Naive thymus-derived CD4-positive, alpha-beta T cell (primary cell): ENCODE data around the gene ELAPOR1. TPM values are rescaled to one million over a fixed set of nuclear protein-coding genes. Genes with fewer than 3 reads are reported as not detected.

Experiments
- ATAC-seq: fragments of 150-1000 bp; cut with Tn5 transposase; 2 replicates; pipeline ENCODE4 v1.10.0; 2021; ENCODE audit warnings: mild to moderate bottlenecking, moderate library complexity
- CTCF ChIA-PET: fragments of 350-600 bp; sonication (Branson Sonifier 250); formaldehyde crosslinking; loops from one replicate; lab custom pipeline; 2021; ENCODE audit warnings: antibody characterized with exemption; lab: Charles Lee
- POLR2A ChIA-PET: fragments of 350-600 bp; sonication (Branson Sonifier 250); formaldehyde crosslinking; loops from one replicate; lab custom pipeline; 2021; ENCODE audit warnings: antibody characterized with exemption, inconsistent platforms; lab: Charles Lee
- DNase-seq, 9 donors: peaks; one replicate each; pipeline versions ENCODE4 v3.0.0 to v3.0.0-alpha.2; 2020 to 2022; ENCODE audit warnings: mixed read lengths in 1 of 9
- H3K27ac ChIP-seq: one replicate; pipeline ENCODE4 v1.7.0; 2013; ENCODE audit warnings: mild to moderate bottlenecking, low read depth, low read length, moderate library complexity
- H3K27me3 ChIP-seq, 2 donors: one replicate each; pipeline ENCODE4 v1.7.0; 2013; ENCODE audit warnings: low read length in 2 of 2, mild to moderate bottlenecking in 2 of 2, moderate library complexity in 2 of 2; ENCODE audit not compliant: control insufficient read depth in 2 of 2, insufficient read depth in 2 of 2
- H3K36me3 ChIP-seq, 3 experiments: 1 replicate in 2 of 3; 2 replicates in 1 of 3; pipeline ENCODE4 v1.7.0; 2013; ENCODE audit warnings: low read length in 3 of 3, mild to moderate bottlenecking in 3 of 3, moderate library complexity in 1 of 3; ENCODE audit not compliant: insufficient read depth in 3 of 3, control insufficient read depth in 2 of 3
- H3K4me1 ChIP-seq, 2 donors: one replicate each; pipeline ENCODE4 v1.7.0; 2013; ENCODE audit warnings: low read length in 2 of 2, mild to moderate bottlenecking in 2 of 2, moderate library complexity in 1 of 2; ENCODE audit not compliant: control insufficient read depth in 2 of 2, insufficient read depth in 2 of 2
- H3K4me3 ChIP-seq: 2 replicates; pipeline ENCODE4 v1.7.0; 2013; ENCODE audit warnings: mild to moderate bottlenecking, low read length
- H3K9me3 ChIP-seq, 3 experiments: 1 replicate in 2 of 3; 2 replicates in 1 of 3; pipeline ENCODE4 v1.7.0; 2013; ENCODE audit warnings: low read length in 3 of 3; ENCODE audit not compliant: control insufficient read depth in 2 of 3
- H3K27ac Mint-ChIP-seq, 9 donors: one replicate each; pipeline ENCODE4 v1.8.0; 2020 to 2022; ENCODE audit warnings: mixed read lengths in 9 of 9, mild to moderate bottlenecking in 8 of 9, moderate library complexity in 5 of 9, inconsistent platforms in 2 of 9
- H3K27me3 Mint-ChIP-seq, 5 donors: one replicate each; pipeline ENCODE4 v1.8.0; 2021 to 2022; ENCODE audit warnings: mixed read lengths in 5 of 5, mild to moderate bottlenecking in 1 of 5
- H3K36me3 Mint-ChIP-seq, 5 donors: one replicate each; pipeline ENCODE4 v1.8.0; 2020 to 2022; ENCODE audit warnings: mixed read lengths in 5 of 5, mild to moderate bottlenecking in 3 of 5, inconsistent platforms in 1 of 5
- H3K4me1 Mint-ChIP-seq, 7 donors: one replicate each; pipeline ENCODE4 v1.8.0; 2020 to 2022; ENCODE audit warnings: mixed read lengths in 7 of 7, mild to moderate bottlenecking in 3 of 7, inconsistent platforms in 1 of 7
- H3K4me3 Mint-ChIP-seq, 10 donors: one replicate each; pipeline ENCODE4 v1.8.0; 2020 to 2022; ENCODE audit warnings: mild to moderate bottlenecking in 10 of 10, mixed read lengths in 10 of 10, moderate library complexity in 6 of 10, inconsistent platforms in 2 of 10
- H3K9me3 Mint-ChIP-seq, 11 donors: one replicate each; pipeline ENCODE4 v1.8.0; 2020 to 2022; ENCODE audit warnings: mixed read lengths in 11 of 11, mild to moderate bottlenecking in 4 of 11, inconsistent platforms in 1 of 11, moderate library complexity in 1 of 11
- intact Hi-C, 2 donors: fragments of 100-400 bp; cut with micrococcal nuclease; formaldehyde crosslinking; loops; one replicate each; pipeline ENCODE4 v1.15.1; 2023
- polyA plus RNA-seq, 2 donors: library from polyadenylated mRNA; unstranded; fragments of 300-500 nt; fragmentation: Illumina TruSeq; gene quantifications; one replicate each; pipeline ENCODE4 v1.2.3, GENCODE V29; 2021
- total RNA-seq, 6 experiments: library from RNA in 5 of 6; stranded (reverse) in 5 of 6; gene quantifications; 1 replicate in 5 of 6; 2 replicates in 1 of 6; pipeline ENCODE4 v1.2.3 and lab custom pipeline; 2021 to 2026

ELAPOR1 gene
- total and polyA plus RNA-seq, 7 experiments from 2014 or later = 4.4 to 12.3 (median 7.1) TPM

- Histone ChIP-seq H3K27ac (no peak overlapping the region), H3K27me3 (no peaks in the 10 kb centered on the region), H3K4me3 (no peak overlapping the region), H3K4me1 (peaks cover 0 to 5% of the 10 kb centered on the region in 2 donors), H3K9me3 (no peaks in the 10 kb centered on the region), H3K36me3 (no peaks in the 10 kb centered on the region)
- Mint-ChIP-seq H3K4me3 (no peak overlapping the region), H3K9me3 (no peaks in the 10 kb centered on the region), H3K4me1 (peaks cover 4 to 13% (median 6%) of the 10 kb centered on the region in 7 donors), H3K27me3 (peaks cover 0 to 26% (median 0%) of the 10 kb centered on the region in 5 donors), H3K27ac (peak overlapping the region in 7 of 9 donors; percentile 48 to 72 (median 54)), H3K36me3 (peaks cover 0 to 10% (median 3%) of the 10 kb centered on the region in 5 donors)
- POLR2A ChIA-PET = no interaction called here
- ATAC-seq (no peak), DNase-seq (no peak)
- CTCF ChIA-PET = no interaction called here
- intact Hi-C loops = no loop called here
These were observed 8.0 kb upstream of the ELAPOR1 start for GRCh38 chr1:109105881-109106280.

- H3K4me3 ChIP-seq = no peak overlapping the region
- Mint-ChIP-seq H3K4me1 (peaks cover 7 to 20% (median 8%) of the 10 kb centered on the region in 7 donors), H3K9me3 (peaks cover 0 to 2% (median 0%) of the 10 kb centered on the region in 11 donors), H3K4me3 (no peak overlapping the region), H3K27ac (peak overlapping the region in 1 of 9 donors; percentile 39), H3K36me3 (peaks cover 0 to 6% (median 0%) of the 10 kb centered on the region in 5 donors), H3K27me3 (peaks cover 0 to 37% (median 0%) of the 10 kb centered on the region in 5 donors)
- POLR2A ChIA-PET = interaction anchor here (0.6 to 0.8 kb wide), 2 partner anchors 15 to 32 kb away, joined by 3 to 6 read pairs; partner anchors contain the start of gene TAF13
- ATAC-seq = no peak
- no peaks in the 10 kb centered on the region for H3K36me3 ChIP-seq
- peaks cover under 1 to 6% of the 10 kb centered on the region in 2 donors for H3K4me1 ChIP-seq
- no peaks in the 10 kb centered on the region for H3K27me3 ChIP-seq
- CTCF ChIA-PET = interaction anchor here (1.1 kb wide), 1 partner anchor 8 kb away, joined by 3 read pairs; no protein-coding TSS in a partner anchor
- DNase-seq = no peak
- intact Hi-C loops = no loop called here
- no peaks in the 10 kb centered on the region for H3K9me3 ChIP-seq
- no peak overlapping the region for H3K27ac ChIP-seq
These were observed 6.1 kb upstream of the ELAPOR1 start for GRCh38 chr1:109107785-109108184.

GRCh38 chr1:109109906-109110305 is 4.0 kb upstream of the ELAPOR1 start:
- CTCF ChIA-PET = interaction anchor here (4.0 to 4.3 kb wide), 2 partner anchors 9 to 282 kb away, joined by 32 to 39 read pairs; no protein-coding TSS in a partner anchor
- intact Hi-C loops = loop anchor here (5.0 kb wide), 4 partner anchors 52 to 548 kb away; partner anchors contain the start of genes EEIG2 (in 1 of the 2) and SORT1 (in 1 of the 2)

GRCh38 chr1:109111386-109112055 is 2.4 kb upstream of the ELAPOR1 start:
- ChIA-PET POLR2A (interaction anchor here (0.6 to 8.1 kb wide), 3 partner anchors 10 to 23 kb away, joined by 3 to 89 read pairs (median 3); partner anchors contain the start of gene TMEM167B), CTCF (interaction anchor here (0.6 to 4.3 kb wide), 12 partner anchors 8 to 1508 kb away, joined by 3 to 39 read pairs (median 4); no protein-coding TSS in a partner anchor)
- no peak for ATAC-seq
- H3K9me3 Mint-ChIP-seq = peaks cover 0 to 9% (median 0%) of the 10 kb centered on the region in 11 donors
- H3K27me3 Mint-ChIP-seq = peaks cover 0 to 49% (median 0%) of the 10 kb centered on the region in 5 donors
- Histone ChIP-seq H3K27me3 (no peaks in the 10 kb centered on the region), H3K9me3 (no peaks in the 10 kb centered on the region), H3K4me3 (no peak overlapping the region), H3K27ac (no peak overlapping the region), H3K4me1 (peaks cover 16 to 21% of the 10 kb centered on the region in 2 donors), H3K36me3 (no peaks in the 10 kb centered on the region)
- intact Hi-C loops = loop anchor here (1.0 to 5.0 kb wide), 16 partner anchors 11 to 599 kb away; partner anchors contain the start of genes CLCC1 (in 2 of the 2), PRPF38B (in 2 of the 2), STXBP3 (in 2 of the 2) and WDR47 (in 2 of the 2)
- H3K4me1 Mint-ChIP-seq = peaks cover 23 to 40% (median 28%) of the 10 kb centered on the region in 7 donors
- no peaks in the 10 kb centered on the region for H3K36me3 Mint-ChIP-seq
- peak overlapping the region in 6 of 9 donors; percentile 7 to 93 (median 37) for H3K27ac Mint-ChIP-seq
- H3K4me3 Mint-ChIP-seq = no peak overlapping the region
- DNase-seq = no peak

More at GRCh38 chr1:109109906-109110305, 4.0 kb upstream of the ELAPOR1 start:
- Histone ChIP-seq H3K9me3 (no peaks in the 10 kb centered on the region), H3K27me3 (no peaks in the 10 kb centered on the region), H3K4me3 (no peak overlapping the region), H3K4me1 (peaks cover 16 to 21% of the 10 kb centered on the region in 2 donors), H3K27ac (no peak overlapping the region), H3K36me3 (no peaks in the 10 kb centered on the region)
- no peak for ATAC-seq
- H3K4me3 Mint-ChIP-seq = no peak overlapping the region
- POLR2A ChIA-PET = interaction anchor here (0.6 to 8.1 kb wide), 2 partner anchors 9 to 104 kb away, joined by 3 to 89 read pairs; partner anchors contain the start of gene SARS1
- H3K4me1 Mint-ChIP-seq = peaks cover 21 to 36% (median 27%) of the 10 kb centered on the region in 7 donors
- H3K27ac Mint-ChIP-seq = no peak overlapping the region
- H3K36me3 Mint-ChIP-seq = peaks cover 0 to 2% (median 0%) of the 10 kb centered on the region in 5 donors
- peaks cover 0 to 9% (median 0%) of the 10 kb centered on the region in 11 donors for H3K9me3 Mint-ChIP-seq
- no peak for DNase-seq
- peaks cover 0 to 47% (median 0%) of the 10 kb centered on the region in 5 donors for H3K27me3 Mint-ChIP-seq

- ATAC-seq = peak; percentile 32
- POLR2A ChIA-PET = interaction anchor here (0.6 to 8.1 kb wide), 6 partner anchors 11 to 405 kb away, joined by 3 to 89 read pairs (median 3); partner anchors contain the start of gene TMEM167B
- peak overlapping the region; percentile 68 for H3K27ac ChIP-seq
These were observed 1.8 kb upstream of the ELAPOR1 start for GRCh38 chr1:109112056-109112651.

More at GRCh38 chr1:109112056-109112651, 1.8 kb upstream of the ELAPOR1 start:
- H3K4me3 ChIP-seq = peak overlapping the region; percentile 68
- CTCF ChIA-PET = interaction anchor here (0.6 to 4.3 kb wide), 13 partner anchors 12 to 551 kb away, joined by 3 to 39 read pairs (median 4); partner anchors contain the start of genes ATXN7L2 and PRPF38B
- no peaks in the 10 kb centered on the region for H3K9me3 ChIP-seq
- no peaks in the 10 kb centered on the region for H3K36me3 ChIP-seq
- Mint-ChIP-seq H3K9me3 (peaks cover 0 to 9% (median 0%) of the 10 kb centered on the region in 11 donors), H3K27me3 (peaks cover 0 to 46% (median 0%) of the 10 kb centered on the region in 5 donors), H3K27ac (peak overlapping the region; percentile 84 to 96 (median 92)), H3K4me1 (peaks cover 23 to 40% (median 28%) of the 10 kb centered on the region in 7 donors), H3K4me3 (peak overlapping the region; percentile 9 to 93 (median 86)), H3K36me3 (no peaks in the 10 kb centered on the region)
- peaks cover 16 to 21% of the 10 kb centered on the region in 2 donors for H3K4me1 ChIP-seq
- peak in 6 of 9 donors; percentile 4 to 27 (median 20) for DNase-seq
- no peaks in the 10 kb centered on the region for H3K27me3 ChIP-seq
- intact Hi-C loops = loop anchor here (1.0 to 5.0 kb wide), 16 partner anchors 12 to 599 kb away; partner anchors contain the start of genes CLCC1 (in 2 of the 2), PRPF38B (in 2 of the 2), STXBP3 (in 2 of the 2) and WDR47 (in 2 of the 2)
